Ramos (cell line): Measurements from ENCODE around the gene NTHL1.

Experiments
- in situ Hi-C: fragments of 300-500 bp; cut with MboI; formaldehyde crosslinking; loops from one replicate; pipeline ENCODE4 v1.14.3; 2022; ENCODE audit warnings: low sequenced_read_pairs; ENCODE audit not compliant: unreplicated experiment

NTHL1 gene

GRCh38 chr16:2047330-2048115 is at the start of gene NTHL1, which contains the start of gene TSC2:
Gene NTHL1, minus strand, starts transcription at chr16:2047834. Its CDS starts 11 bp downstream, at chr16:2047823.
Gene TSC2, plus strand, starts transcription at chr16:2047985. Its CDS starts 631 bp downstream, at chr16:2048616.
- in situ Hi-C loops: no loop called here

GRCh38 chr16:2096853-2097595 is 49.4 kb upstream of the NTHL1 start:
- in situ Hi-C loops: no loop called here

GRCh38 chr16:2095918-2096582 is 48.4 kb upstream of the NTHL1 start:
- in situ Hi-C loops: no loop called here

GRCh38 chr16:2095315-2095853 is 47.8 kb upstream of the NTHL1 start:
- in situ Hi-C loops: no loop called here

- in situ Hi-C loops: no loop called here
Measured at GRCh38 chr16:2093793-2094192, 46.2 kb upstream of the NTHL1 start.

DNA sequence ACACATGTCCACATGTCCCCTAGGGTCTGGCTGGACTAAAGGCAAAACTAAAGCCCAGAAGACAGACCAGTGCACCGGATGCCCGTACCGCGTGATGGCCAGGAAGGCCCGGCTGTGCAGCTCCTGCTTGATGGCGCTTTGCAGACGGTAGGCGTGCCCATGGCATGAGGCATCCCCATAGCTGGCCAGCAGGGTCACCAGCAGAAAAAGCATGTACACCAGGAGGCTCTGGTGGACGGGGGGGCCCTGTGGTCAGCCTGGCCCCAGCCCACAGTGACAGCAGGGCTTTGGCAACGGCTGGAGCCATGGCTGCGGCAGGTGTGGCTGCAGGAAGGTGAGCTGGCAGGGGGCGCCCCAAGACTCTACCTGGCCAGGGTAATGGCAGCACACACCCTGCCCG is 45.2 kb upstream of the NTHL1 start:
- in situ Hi-C loops: no loop called here

GRCh38 chr16:2092256-2092620 is 44.6 kb upstream of the NTHL1 start:
- in situ Hi-C loops: no loop called here

GRCh38 chr16:2091547-2092255 is 44.1 kb upstream of the NTHL1 start:
- in situ Hi-C loops: no loop called here

GRCh38 chr16:2090777-2091546 is 43.3 kb upstream of the NTHL1 start:
- in situ Hi-C loops: no loop called here

- in situ Hi-C loops: no loop called here
Measured at GRCh38 chr16:2090481-2090776, 42.8 kb upstream of the NTHL1 start.

GRCh38 chr16:2089706-2090480 is 42.3 kb upstream of the NTHL1 start:
- in situ Hi-C loops: loop anchor here (10.0 kb wide), 1 partner anchor 55 kb away; the partner anchor contains the start of gene RAB26

GRCh38 chr16:2088759-2089358 is 41.2 kb upstream of the NTHL1 start:
- in situ Hi-C loops: loop anchor here (10.0 kb wide), 1 partner anchor 56 kb away; the partner anchor contains the start of gene RAB26

DNA sequence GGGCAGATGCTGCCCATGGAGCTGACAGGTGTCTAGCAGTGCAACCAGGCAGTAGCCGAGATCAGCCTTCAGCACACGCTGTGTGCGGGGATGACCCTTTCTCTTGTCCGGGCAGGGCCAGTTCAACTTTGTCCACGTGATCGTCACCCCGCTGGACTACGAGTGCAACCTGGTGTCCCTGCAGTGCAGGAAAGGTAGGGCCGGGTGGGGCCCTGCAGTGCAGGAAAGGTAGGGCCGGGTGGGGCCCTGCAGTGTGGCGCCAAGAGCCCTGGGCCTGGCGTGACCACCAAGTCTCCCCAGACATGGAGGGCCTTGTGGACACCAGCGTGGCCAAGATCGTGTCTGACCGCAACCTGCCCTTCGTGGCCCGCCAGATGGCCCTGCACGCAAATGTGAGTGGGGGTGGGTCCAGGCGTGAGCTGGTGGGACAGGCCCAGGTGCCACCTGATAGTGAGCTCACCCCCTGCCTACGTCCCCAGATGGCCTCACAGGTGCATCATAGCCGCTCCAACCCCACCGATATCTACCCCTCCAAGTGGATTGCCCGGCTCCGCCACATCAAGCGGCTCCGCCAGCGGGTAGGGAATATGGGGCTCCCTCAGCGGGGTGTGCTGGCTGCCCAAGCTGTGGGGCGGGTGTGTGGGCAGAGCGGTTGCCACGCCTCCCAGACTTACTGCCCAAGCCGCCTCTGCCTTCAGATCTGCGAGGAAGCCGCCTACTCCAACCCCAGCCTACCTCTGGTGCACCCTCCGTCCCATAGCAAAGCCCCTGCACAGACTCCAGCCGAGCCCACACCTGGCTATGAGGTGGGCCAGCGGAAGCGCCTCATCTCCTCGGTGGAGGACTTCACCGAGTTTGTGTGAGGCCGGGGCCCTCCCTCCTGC is 40.4 kb upstream of the NTHL1 start:
- in situ Hi-C loops: loop anchor here (10.0 kb wide), 1 partner anchor 57 kb away; the partner anchor contains the start of gene RAB26

GRCh38 chr16:2086812-2087747 is 39.4 kb upstream of the NTHL1 start:
- in situ Hi-C loops: loop anchor here (10.0 kb wide), 1 partner anchor 58 kb away; the partner anchor contains the start of gene RAB26

GRCh38 chr16:2086106-2086742 is 38.6 kb upstream of the NTHL1 start:
- in situ Hi-C loops: loop anchor here (10.0 kb wide), 1 partner anchor 59 kb away; the partner anchor contains the start of gene RAB26
